Astrocyte of the cerebellum (primary cell): ENCODE results near the gene NDUFB5.
A peak's percentile ranks its signal among the peaks of the same experiment; 100 is the strongest.
"Not testable (repeated sequence)": the region's sequence is repeated elsewhere in the genome, so short reads cannot be mapped to it uniquely, and the experiment has no call there.

ENCODE experiments used
- DNase-seq: peaks from one replicate; pipeline ENCODE4 v3.0.0-alpha.2; 2011; ENCODE audit warnings: low read depth
- H3K4me3 ChIP-seq: 2 replicates; pipeline ENCODE4 v1.5.1; 2011; ENCODE audit warnings: mild to moderate bottlenecking, low read depth, low read length, moderate library complexity
- in situ Hi-C: cut with HindIII; loops from 2 replicates; pipeline ENCODE4 v1.10.0; 2017; ENCODE audit warnings: low sequenced_read_pairs
- TF ChIP-seq, protein P1 (sequence below): IDR thresholded peaks from 2 replicates; pipeline ENCODE4 v1.5.1; 2012; ENCODE audit warnings: low read length, low read depth, moderate library complexity, mild to moderate bottlenecking; ENCODE audit errors: missing control alignments

The NDUFB5 gene

DNA sequence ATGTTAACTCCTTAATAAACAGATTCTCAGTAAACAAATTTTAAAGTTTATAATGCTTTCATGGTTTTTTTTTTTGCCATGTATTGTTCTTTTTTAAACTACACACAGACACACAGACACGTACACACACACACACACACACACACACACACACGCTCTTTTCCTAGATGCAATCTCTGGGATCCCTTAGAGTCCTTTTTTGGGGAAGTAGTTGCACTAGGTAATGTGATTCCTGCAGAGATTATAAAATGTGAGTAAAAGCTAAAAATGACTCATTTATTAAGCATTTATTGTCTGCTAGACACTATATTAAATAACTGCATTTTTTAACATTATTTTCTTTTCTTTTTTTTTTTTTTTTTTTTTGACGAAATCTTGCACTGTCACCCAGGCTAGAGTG, 19.9 kb downstream of the NDUFB5 start:
- H3K4me3 ChIP-seq: no peak overlapping the region
- DNase-seq: no peak
- TF ChIP-seq, protein P1, sequence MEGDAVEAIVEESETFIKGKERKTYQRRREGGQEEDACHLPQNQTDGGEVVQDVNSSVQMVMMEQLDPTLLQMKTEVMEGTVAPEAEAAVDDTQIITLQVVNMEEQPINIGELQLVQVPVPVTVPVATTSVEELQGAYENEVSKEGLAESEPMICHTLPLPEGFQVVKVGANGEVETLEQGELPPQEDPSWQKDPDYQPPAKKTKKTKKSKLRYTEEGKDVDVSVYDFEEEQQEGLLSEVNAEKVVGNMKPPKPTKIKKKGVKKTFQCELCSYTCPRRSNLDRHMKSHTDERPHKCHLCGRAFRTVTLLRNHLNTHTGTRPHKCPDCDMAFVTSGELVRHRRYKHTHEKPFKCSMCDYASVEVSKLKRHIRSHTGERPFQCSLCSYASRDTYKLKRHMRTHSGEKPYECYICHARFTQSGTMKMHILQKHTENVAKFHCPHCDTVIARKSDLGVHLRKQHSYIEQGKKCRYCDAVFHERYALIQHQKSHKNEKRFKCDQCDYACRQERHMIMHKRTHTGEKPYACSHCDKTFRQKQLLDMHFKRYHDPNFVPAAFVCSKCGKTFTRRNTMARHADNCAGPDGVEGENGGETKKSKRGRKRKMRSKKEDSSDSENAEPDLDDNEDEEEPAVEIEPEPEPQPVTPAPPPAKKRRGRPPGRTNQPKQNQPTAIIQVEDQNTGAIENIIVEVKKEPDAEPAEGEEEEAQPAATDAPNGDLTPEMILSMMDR: no peak
- in situ Hi-C loops: no loop called here

DNA sequence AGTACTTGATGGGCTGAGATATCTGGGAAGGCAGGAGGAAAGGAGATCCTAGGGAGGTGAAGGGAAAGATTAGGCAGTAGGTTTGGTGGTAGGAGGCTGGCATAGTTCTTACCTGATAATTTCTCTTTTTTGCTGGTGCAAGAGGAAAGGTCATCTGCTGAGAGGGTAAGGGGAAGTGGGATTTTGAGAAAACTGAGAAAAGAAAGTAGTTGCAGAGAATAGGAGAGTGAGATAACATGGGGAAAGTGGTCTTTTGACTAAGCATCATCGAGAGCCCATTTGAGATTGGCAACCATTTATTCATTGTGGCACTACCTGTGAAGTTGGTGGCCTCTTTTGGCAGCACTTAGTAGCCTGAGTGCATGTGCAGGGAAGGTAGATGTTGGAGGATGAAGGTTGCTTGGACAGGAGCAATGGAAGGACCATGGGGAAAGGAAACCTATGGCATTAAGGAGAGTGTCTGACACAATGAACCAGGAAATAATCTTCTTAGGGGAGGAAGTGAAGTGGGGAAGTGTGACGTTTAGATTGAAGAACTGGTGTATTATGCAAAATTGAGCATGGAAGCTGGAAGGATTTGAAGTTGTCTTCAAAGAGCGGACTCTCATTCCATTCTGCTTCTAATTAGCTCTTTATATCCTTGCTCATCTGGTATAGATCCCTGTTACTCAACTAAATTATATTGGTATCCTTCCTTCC, 26.3 kb downstream of the NDUFB5 start:
- H3K4me3 ChIP-seq: no peak overlapping the region
- in situ Hi-C loops: no loop called here
- TF ChIP-seq, protein P1: no peak

DNA sequence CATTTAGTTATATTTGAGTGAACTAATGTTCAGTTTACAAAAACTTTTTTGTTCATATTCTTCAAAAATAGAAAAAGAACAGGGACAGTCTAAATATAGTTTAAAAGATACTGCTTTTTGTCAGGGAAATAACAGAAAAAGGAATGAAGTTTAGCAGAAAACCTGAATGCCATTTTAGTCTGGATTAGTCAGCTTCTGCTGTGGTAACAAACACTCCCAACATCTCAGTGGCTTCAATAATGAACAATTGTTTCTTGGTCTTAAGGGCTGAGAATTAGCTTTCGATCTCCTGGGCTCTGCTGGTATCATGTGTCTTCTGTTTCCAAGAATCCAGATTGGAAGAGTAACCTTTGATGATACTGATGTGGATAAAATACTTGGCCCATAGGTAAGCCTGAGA, 35.9 kb downstream of the NDUFB5 start:
- in situ Hi-C loops: no loop called here
- DNase-seq: no peak
- TF ChIP-seq, protein P1: no peak
- H3K4me3 ChIP-seq: no peak overlapping the region

More for the DNA sequence above, 26.3 kb downstream of the NDUFB5 start:
- DNase-seq: no peak

DNA sequence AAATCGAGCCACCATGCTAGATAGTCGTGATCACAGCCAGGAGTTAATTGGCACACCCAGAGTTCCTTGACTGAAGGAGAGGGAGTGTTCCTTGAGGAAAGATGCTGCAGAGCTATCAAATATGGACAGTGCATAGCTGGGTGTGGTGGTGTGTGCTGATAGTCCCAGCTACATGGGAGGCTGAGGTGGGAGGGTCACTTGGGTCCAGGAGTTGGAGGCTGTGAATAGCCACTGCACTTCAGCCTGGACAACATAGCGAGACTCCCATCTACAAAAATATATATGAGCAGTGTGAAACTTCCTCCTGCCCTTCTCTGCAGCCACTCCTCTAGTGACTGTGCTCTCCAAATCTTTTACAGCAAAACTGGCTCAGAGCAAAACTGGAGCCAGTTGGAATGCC, 38.3 kb downstream of the NDUFB5 start:
- DNase-seq: no peak
- in situ Hi-C loops: no loop called here
- TF ChIP-seq, protein P1: no peak
- no peak overlapping the region for H3K4me3 ChIP-seq

DNA sequence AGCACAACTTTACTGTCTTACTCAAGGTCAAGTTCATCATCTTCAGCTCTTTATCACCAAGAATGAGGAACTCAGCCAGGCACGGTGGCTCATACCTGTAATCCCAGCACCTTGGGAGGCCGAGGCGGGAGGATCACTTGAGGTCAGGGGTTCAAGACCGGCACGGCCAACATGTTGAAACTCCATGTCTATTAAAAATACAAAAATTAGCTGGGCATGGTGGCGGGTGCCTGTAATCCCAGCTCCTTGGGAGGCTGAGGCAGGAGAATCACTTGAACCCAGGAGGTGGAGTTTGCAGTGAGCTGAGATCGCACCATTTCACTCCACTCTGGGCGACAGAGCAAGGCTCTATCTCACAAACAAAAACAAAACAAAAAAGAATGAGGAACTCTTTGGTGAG, 39.2 kb downstream of the NDUFB5 start:
- DNase-seq, in situ Hi-C loops: not testable (repeated sequence)

DNA sequence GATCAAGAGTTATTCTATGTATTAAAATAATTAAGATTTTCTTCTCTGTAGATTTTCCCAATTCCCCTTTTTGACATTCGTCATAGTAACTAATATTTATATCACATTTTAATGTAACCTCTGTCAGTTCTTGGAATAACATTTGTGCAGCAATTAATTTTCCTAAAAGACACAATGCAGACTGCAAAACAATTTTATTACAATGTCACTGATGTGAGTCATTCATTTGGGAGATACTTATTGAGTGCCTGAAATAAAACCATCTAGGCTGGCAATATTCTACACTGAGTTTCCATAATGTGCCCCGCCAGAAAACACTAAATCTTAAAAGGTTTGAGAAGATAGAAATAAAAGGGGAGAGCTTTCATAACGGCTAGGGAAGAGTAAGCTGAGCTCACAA, 41.6 kb downstream of the NDUFB5 start:
- TF ChIP-seq, protein P1: no peak
- no peak overlapping the region for H3K4me3 ChIP-seq
- in situ Hi-C loops: no loop called here
- no peak for DNase-seq

More for the DNA sequence above, 39.2 kb downstream of the NDUFB5 start:
- H3K4me3 ChIP-seq: not testable (repeated sequence)

DNA sequence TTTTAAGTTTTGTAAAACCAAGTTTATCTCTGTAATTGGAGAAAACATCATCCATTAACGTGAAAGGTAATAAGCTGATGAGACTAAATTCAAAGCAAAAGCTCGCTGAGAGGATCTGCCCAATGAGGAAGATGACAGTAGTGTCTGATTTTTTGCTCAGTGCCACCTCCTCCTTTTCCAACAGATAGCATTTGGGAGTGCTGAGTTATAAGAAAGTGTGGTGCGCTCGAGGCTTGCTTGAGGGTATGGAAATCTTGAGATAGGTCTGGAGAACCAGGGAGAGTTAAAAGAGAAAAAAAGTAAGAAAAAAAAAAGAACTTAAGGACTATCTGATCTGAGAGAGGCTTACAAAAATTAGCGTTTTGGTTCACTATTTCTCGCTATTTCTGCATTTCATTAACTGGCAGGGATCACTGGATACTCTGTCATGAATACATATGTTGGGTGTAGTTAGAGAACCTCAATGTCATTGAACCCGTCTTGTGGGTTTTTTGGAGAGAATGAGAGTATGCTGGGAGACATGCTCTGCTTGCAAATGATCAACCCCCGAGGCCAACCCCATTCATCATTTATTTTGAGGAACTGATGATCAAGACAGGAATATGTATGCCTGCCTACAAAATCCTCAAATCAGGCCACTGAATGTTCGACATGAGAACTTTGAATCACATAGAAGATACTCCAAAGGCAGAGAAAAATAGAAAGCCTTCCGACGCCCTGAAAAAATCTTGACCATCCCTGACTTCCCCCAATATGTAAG, 47.3 kb downstream of the NDUFB5 start:
- TF ChIP-seq, protein P1: no peak
- in situ Hi-C loops: no loop called here
- peak overlapping the region; percentile 87 for H3K4me3 ChIP-seq
- no peak for DNase-seq
